Measurements from ENCODE around the gene COA6. TPM values are rescaled to one million over a fixed set of nuclear protein-coding genes. Genes with fewer than 3 reads are reported as not detected.

Gene COA6
- total and polyA plus RNA-seq, 2 donors from 2014 or later, result 21.2 to 76.4 TPM

- no peak for TF ChIP-seq CTCF (IDR thresholded peaks at IDR 0.05; ENCODE audit: borderline replicate concordance, extremely low read depth, insufficient read depth)
- H3K9ac ChIP-seq (ENCODE audit: low read length in 3 of 3), result no peak overlapping the region
- no peak overlapping the region for H3K4me3 ChIP-seq (ENCODE audit: low read length in 3 of 3)
- no peak overlapping the region for H3K27ac ChIP-seq (ENCODE audit: low read depth in 2 of 2, low read length in 2 of 2)
- intact Hi-C loops (cut with DNase I), result no loop called here
- H3K36me3 ChIP-seq (ENCODE audit: control insufficient read depth in 2 of 3, insufficient read depth in 3 of 3, low read length in 3 of 3), result no peaks in the 10 kb centered on the region
- H3K9me3 ChIP-seq (ENCODE audit: control insufficient read depth in 2 of 3, insufficient read depth in 1 of 3, low read length in 3 of 3), result no peaks in the 10 kb centered on the region
- FAIRE-seq (no peak), DNase-seq (no peak)
- H3K27me3 ChIP-seq (ENCODE audit: control insufficient read depth, insufficient read depth, low read length), result no peaks in the 10 kb centered on the region
- H3K4me1 ChIP-seq (ENCODE audit: control insufficient read depth in 2 of 3, insufficient read depth in 2 of 3, low read depth in 1 of 3, low read length in 3 of 3), result peaks cover 4 to 7% (median 5%) of the 10 kb centered on the region in 3 donors
Measured at GRCh38 chr1:234369784-234370183, 3.5 kb upstream of the COA6 start.

GRCh38 chr1:234371414-234371813, 1.8 kb upstream of the COA6 start:
- no peak overlapping the region for H3K27ac ChIP-seq (ENCODE audit: low read depth in 2 of 2, low read length in 2 of 2)
- H3K4me1 ChIP-seq (ENCODE audit: control insufficient read depth in 2 of 3, insufficient read depth in 2 of 3, low read depth in 1 of 3, low read length in 3 of 3), result peaks cover 4 to 7% (median 5%) of the 10 kb centered on the region in 3 donors
- DNase-seq, result no peak
- H3K27me3 ChIP-seq (ENCODE audit: control insufficient read depth, insufficient read depth, low read length), result no peaks in the 10 kb centered on the region
- no peak overlapping the region for H3K9ac ChIP-seq (ENCODE audit: low read length in 3 of 3)
- H3K9me3 ChIP-seq (ENCODE audit: control insufficient read depth in 2 of 3, insufficient read depth in 1 of 3, low read length in 3 of 3), result no peaks in the 10 kb centered on the region
- intact Hi-C loops (cut with DNase I), result no loop called here
- no peak for TF ChIP-seq CTCF (IDR thresholded peaks at IDR 0.05; ENCODE audit: borderline replicate concordance, extremely low read depth, insufficient read depth)
- FAIRE-seq, result no peak
- peaks cover 0 to 6% (median 4%) of the 10 kb centered on the region in 3 donors for H3K36me3 ChIP-seq (ENCODE audit: control insufficient read depth in 2 of 3, insufficient read depth in 3 of 3, low read length in 3 of 3)
- no peak overlapping the region for H3K4me3 ChIP-seq (ENCODE audit: low read length in 3 of 3)

GRCh38 chr1:234372011-234372757, 1.1 kb upstream of the COA6 start:
- no peak for TF ChIP-seq CTCF (IDR thresholded peaks at IDR 0.05; ENCODE audit: borderline replicate concordance, extremely low read depth, insufficient read depth)
- no peak for FAIRE-seq
- peak overlapping the region; percentile 98 to 100 (median 99) for H3K4me3 ChIP-seq (ENCODE audit: low read length in 3 of 3)
- H3K36me3 ChIP-seq (ENCODE audit: control insufficient read depth in 2 of 3, insufficient read depth in 3 of 3, low read length in 3 of 3), result peaks cover 0 to 9% (median 5%) of the 10 kb centered on the region in 3 donors
- H3K4me1 ChIP-seq (ENCODE audit: control insufficient read depth in 2 of 3, insufficient read depth in 2 of 3, low read depth in 1 of 3, low read length in 3 of 3), result peaks cover 4 to 7% (median 5%) of the 10 kb centered on the region in 3 donors
- peak overlapping the region in 2 of 3 donors; percentile 98 to 100 for H3K9ac ChIP-seq (ENCODE audit: low read length in 3 of 3)
- intact Hi-C loops (cut with DNase I), result no loop called here
- H3K9me3 ChIP-seq (ENCODE audit: control insufficient read depth in 2 of 3, insufficient read depth in 1 of 3, low read length in 3 of 3), result no peaks in the 10 kb centered on the region
- no peak overlapping the region for H3K27ac ChIP-seq (ENCODE audit: low read depth in 2 of 2, low read length in 2 of 2)
- no peaks in the 10 kb centered on the region for H3K27me3 ChIP-seq (ENCODE audit: control insufficient read depth, insufficient read depth, low read length)
- peak in 1 of 5 donors; percentile 1 for DNase-seq
